PFSK-1 (cell line): Measurements from ENCODE around the gene ARNT2.

Experiments
- FOXP2 ChIP-seq: optimal IDR thresholded peaks from 2 replicates; pipeline ENCODE3; 2011; ENCODE audit warnings: borderline replicate concordance, control low read depth, inconsistent platforms; ENCODE audit not compliant: insufficient read depth; ENCODE audit errors: extremely low read length, extremely low read depth
- POLR2AphosphoS5 ChIP-seq: IDR thresholded peaks from 2 replicates; pipeline ENCODE4 v1.6.1; 2012; ENCODE audit warnings: low read depth, mild to moderate bottlenecking, control low read depth, low read length, moderate library complexity
- REST ChIP-seq, 2 experiments: IDR thresholded peaks; 2 replicates each; pipeline versions ENCODE4 v1.6.1 to v1.8.0; 2011 to 2012; ENCODE audit warnings: low read depth in 2 of 2, low read length in 2 of 2, control low read depth in 1 of 2, inconsistent platforms in 1 of 2, mild to moderate bottlenecking in 1 of 2, moderate library complexity in 1 of 2; ENCODE audit not compliant: insufficient read depth in 1 of 2
- SIN3A ChIP-seq: IDR thresholded peaks from 2 replicates; pipeline ENCODE4 v1.6.1; 2012; ENCODE audit warnings: mild to moderate bottlenecking, low read length, moderate library complexity, borderline replicate concordance; ENCODE audit not compliant: insufficient read depth
- TAF1 ChIP-seq: IDR thresholded peaks from 2 replicates; pipeline ENCODE4 v1.6.1; 2012; ENCODE audit warnings: low read length, control low read depth, borderline replicate concordance; ENCODE audit not compliant: insufficient read depth

- no peak for TF ChIP-seq TAF1
- TF ChIP-seq REST (IDR thresholded peaks at IDR 0.05; ENCODE audit: insufficient read depth in 1 of 2, low read depth in 2 of 2, low read length in 2 of 2) = no peak
- TF ChIP-seq FOXP2 = no peak
- no peak for TF ChIP-seq POLR2AphosphoS5
- TF ChIP-seq SIN3A = no peak
Measured at GRCh38 chr15:80572337-80572736, 168.2 kb downstream of the ARNT2 start.
